A673 (cell line): ENCODE measurements around the gene CCDC6.

Experiments used
- EZH2 ChIP-seq: fragments of 200-600 bp; sonication (generic); IDR thresholded peaks from 2 replicates; pipeline ENCODE4 v1.6.1; 2017; ENCODE audit warnings: borderline replicate concordance, low read depth, mild to moderate bottlenecking, mixed read lengths, antibody characterized with exemption, low read length; ENCODE audit not compliant: poor library complexity, severe bottlenecking
- TF ChIP-seq, protein P1 (sequence below): fragments of 300-800, 200-600 bp; sonication (generic); conservative IDR thresholded peaks from 2 replicates; pipeline ENCODE4 v1.5.1; 2017; ENCODE audit warnings: low read depth, mild to moderate bottlenecking, antibody characterized with exemption, low read length, moderate library complexity, mixed read lengths

- TF ChIP-seq, protein P1, sequence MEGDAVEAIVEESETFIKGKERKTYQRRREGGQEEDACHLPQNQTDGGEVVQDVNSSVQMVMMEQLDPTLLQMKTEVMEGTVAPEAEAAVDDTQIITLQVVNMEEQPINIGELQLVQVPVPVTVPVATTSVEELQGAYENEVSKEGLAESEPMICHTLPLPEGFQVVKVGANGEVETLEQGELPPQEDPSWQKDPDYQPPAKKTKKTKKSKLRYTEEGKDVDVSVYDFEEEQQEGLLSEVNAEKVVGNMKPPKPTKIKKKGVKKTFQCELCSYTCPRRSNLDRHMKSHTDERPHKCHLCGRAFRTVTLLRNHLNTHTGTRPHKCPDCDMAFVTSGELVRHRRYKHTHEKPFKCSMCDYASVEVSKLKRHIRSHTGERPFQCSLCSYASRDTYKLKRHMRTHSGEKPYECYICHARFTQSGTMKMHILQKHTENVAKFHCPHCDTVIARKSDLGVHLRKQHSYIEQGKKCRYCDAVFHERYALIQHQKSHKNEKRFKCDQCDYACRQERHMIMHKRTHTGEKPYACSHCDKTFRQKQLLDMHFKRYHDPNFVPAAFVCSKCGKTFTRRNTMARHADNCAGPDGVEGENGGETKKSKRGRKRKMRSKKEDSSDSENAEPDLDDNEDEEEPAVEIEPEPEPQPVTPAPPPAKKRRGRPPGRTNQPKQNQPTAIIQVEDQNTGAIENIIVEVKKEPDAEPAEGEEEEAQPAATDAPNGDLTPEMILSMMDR, result no peak
- no peak for TF ChIP-seq EZH2
Measured at GRCh38 chr10:59900048-59900727, 6.2 kb downstream of the CCDC6 start.
